MM.1S (cell line): ENCODE measurements around the gene TACC2.

ENCODE experiments used
- CTCF ChIP-seq: fragments of 300-600 bp; sonication (generic); IDR thresholded peaks from 2 replicates; pipeline ENCODE4 v1.5.1; 2016; ENCODE audit warnings: antibody characterized with exemption, low read length, mixed read lengths
- EZH2 ChIP-seq: fragments of 300-600 bp; sonication (generic); optimal IDR thresholded peaks from 2 replicates; pipeline ENCODE3; 2017; ENCODE audit warnings: low read depth, mild to moderate bottlenecking, antibody characterized with exemption, low read length, mixed read lengths

GRCh38 chr10:121959671-121960070 lies 29.3 kb upstream of the TACC2 start:
- TF ChIP-seq EZH2 (no peak), CTCF (no peak)
